T-helper 2 cell treated with Interferon-gamma antibody and Interleukin-4, amounts not matched to agents 5 μg/mL and 100 μg/mL, for 36 hours (primary cell): Measurements from ENCODE around the gene RPL3.

Experiments
- DNase-seq: peaks from one replicate; pipeline ENCODE4 v3.0.0; 2021; ENCODE audit warnings: low spot score
- H3K27ac Mint-ChIP-seq: one replicate; pipeline ENCODE4 v1.8.0; 2021; ENCODE audit warnings: mild to moderate bottlenecking, mixed read lengths
- H3K27me3 Mint-ChIP-seq: one replicate; pipeline ENCODE4 v1.8.0; 2021; ENCODE audit warnings: low read depth, mixed read lengths
- H3K36me3 Mint-ChIP-seq: one replicate; pipeline ENCODE4 v1.8.0; 2021; ENCODE audit warnings: low read depth, mixed read lengths
- H3K4me1 Mint-ChIP-seq: one replicate; pipeline ENCODE4 v1.8.0; 2021; ENCODE audit warnings: low read depth, mixed read lengths
- H3K4me3 Mint-ChIP-seq: one replicate; pipeline ENCODE4 v1.8.0; 2022; ENCODE audit warnings: mild to moderate bottlenecking, moderate library complexity, mixed read lengths
- H3K9me3 Mint-ChIP-seq: one replicate; pipeline ENCODE4 v1.8.0; 2021; ENCODE audit warnings: mixed read lengths

Gene RPL3

GRCh38 chr22:39303892-39304671 is 15.3 kb downstream of the RPL3 start:
- H3K9me3 Mint-ChIP-seq = no peaks in the 10 kb centered on the region
- no peak for DNase-seq
- peaks cover 3% of the 10 kb centered on the region for H3K4me1 Mint-ChIP-seq
- no peaks in the 10 kb centered on the region for H3K36me3 Mint-ChIP-seq
- no peak overlapping the region for H3K4me3 Mint-ChIP-seq
- peaks cover 11% of the 10 kb centered on the region for H3K27me3 Mint-ChIP-seq
- H3K27ac Mint-ChIP-seq = no peak overlapping the region

GRCh38 chr22:39303358-39303757 is 16.1 kb downstream of the RPL3 start:
- Mint-ChIP-seq H3K27me3 (peaks cover 11% of the 10 kb centered on the region), H3K27ac (no peak overlapping the region), H3K4me1 (peaks cover 3% of the 10 kb centered on the region), H3K9me3 (no peaks in the 10 kb centered on the region), H3K36me3 (no peaks in the 10 kb centered on the region), H3K4me3 (no peak overlapping the region)
- DNase-seq = no peak

GRCh38 chr22:39302431-39302960 is 16.9 kb downstream of the RPL3 start:
- Mint-ChIP-seq H3K9me3 (no peaks in the 10 kb centered on the region), H3K4me3 (no peak overlapping the region), H3K4me1 (peaks cover 3% of the 10 kb centered on the region), H3K27me3 (peaks cover 16% of the 10 kb centered on the region), H3K36me3 (no peaks in the 10 kb centered on the region), H3K27ac (no peak overlapping the region)
- DNase-seq = no peak

GRCh38 chr22:39301926-39302325 is 17.5 kb downstream of the RPL3 start:
- Mint-ChIP-seq H3K4me1 (peaks cover 3% of the 10 kb centered on the region), H3K9me3 (no peaks in the 10 kb centered on the region), H3K27ac (no peak overlapping the region), H3K4me3 (no peak overlapping the region), H3K36me3 (no peaks in the 10 kb centered on the region), H3K27me3 (peaks cover 16% of the 10 kb centered on the region)
- no peak for DNase-seq

- Mint-ChIP-seq H3K4me1 (peaks cover 3% of the 10 kb centered on the region), H3K4me3 (no peak overlapping the region), H3K27me3 (peaks cover 16% of the 10 kb centered on the region), H3K27ac (no peak overlapping the region), H3K36me3 (no peaks in the 10 kb centered on the region), H3K9me3 (no peaks in the 10 kb centered on the region)
- DNase-seq = no peak
These were observed 18.3 kb downstream of the RPL3 start for GRCh38 chr22:39301108-39301507.

GRCh38 chr22:39300186-39300830 is 19.1 kb downstream of the RPL3 start:
- peaks cover 3% of the 10 kb centered on the region for H3K4me1 Mint-ChIP-seq
- no peak overlapping the region for H3K27ac Mint-ChIP-seq
- peaks cover 16% of the 10 kb centered on the region for H3K27me3 Mint-ChIP-seq
- H3K36me3 Mint-ChIP-seq = no peaks in the 10 kb centered on the region
- no peak overlapping the region for H3K4me3 Mint-ChIP-seq
- no peaks in the 10 kb centered on the region for H3K9me3 Mint-ChIP-seq
- DNase-seq = no peak

- Mint-ChIP-seq H3K4me1 (peaks cover 3% of the 10 kb centered on the region), H3K27me3 (peaks cover 16% of the 10 kb centered on the region), H3K9me3 (no peaks in the 10 kb centered on the region), H3K36me3 (no peaks in the 10 kb centered on the region), H3K27ac (no peak overlapping the region), H3K4me3 (no peak overlapping the region)
- no peak for DNase-seq
These were observed 19.6 kb downstream of the RPL3 start for GRCh38 chr22:39299829-39300178.

- H3K27me3 Mint-ChIP-seq = peaks cover 16% of the 10 kb centered on the region
- H3K4me3 Mint-ChIP-seq = no peak overlapping the region
- no peaks in the 10 kb centered on the region for H3K36me3 Mint-ChIP-seq
- DNase-seq = no peak
- H3K27ac Mint-ChIP-seq = no peak overlapping the region
- H3K9me3 Mint-ChIP-seq = no peaks in the 10 kb centered on the region
- peaks cover 3% of the 10 kb centered on the region for H3K4me1 Mint-ChIP-seq
These were observed 21.0 kb downstream of the RPL3 start for GRCh38 chr22:39298241-39298987.

- Mint-ChIP-seq H3K27ac (no peak overlapping the region), H3K27me3 (peaks cover 16% of the 10 kb centered on the region), H3K4me1 (peaks cover 3% of the 10 kb centered on the region), H3K9me3 (no peaks in the 10 kb centered on the region), H3K36me3 (no peaks in the 10 kb centered on the region), H3K4me3 (no peak overlapping the region)
- DNase-seq = no peak
These were observed 21.8 kb downstream of the RPL3 start for GRCh38 chr22:39297490-39298240.

- H3K27me3 Mint-ChIP-seq = peaks cover 16% of the 10 kb centered on the region
- no peaks in the 10 kb centered on the region for H3K9me3 Mint-ChIP-seq
- peaks cover 3% of the 10 kb centered on the region for H3K4me1 Mint-ChIP-seq
- H3K27ac Mint-ChIP-seq = no peak overlapping the region
- DNase-seq = no peak
- H3K36me3 Mint-ChIP-seq = no peaks in the 10 kb centered on the region
- H3K4me3 Mint-ChIP-seq = no peak overlapping the region
These were observed 22.4 kb downstream of the RPL3 start for GRCh38 chr22:39296981-39297489.

GRCh38 chr22:39296535-39296934 is 22.9 kb downstream of the RPL3 start:
- Mint-ChIP-seq H3K4me1 (peaks cover 3% of the 10 kb centered on the region), H3K27ac (no peak overlapping the region), H3K27me3 (peaks cover 16% of the 10 kb centered on the region), H3K9me3 (no peaks in the 10 kb centered on the region), H3K36me3 (no peaks in the 10 kb centered on the region), H3K4me3 (no peak overlapping the region)
- DNase-seq = no peak

GRCh38 chr22:39294571-39295468 is 24.6 kb downstream of the RPL3 start:
- Mint-ChIP-seq H3K4me1 (no peaks in the 10 kb centered on the region), H3K9me3 (no peaks in the 10 kb centered on the region), H3K27ac (no peak overlapping the region), H3K36me3 (no peaks in the 10 kb centered on the region), H3K4me3 (no peak overlapping the region), H3K27me3 (peaks cover 5% of the 10 kb centered on the region)
- no peak for DNase-seq
